HG03025 (cell line): ENCODE data around the gene STX12.
"Not testable (repeated sequence)": the region's sequence is repeated elsewhere in the genome, so short reads cannot be mapped to it uniquely, and the experiment has no call there.

ENCODE experiments used
- ATAC-seq: cut with Tn5 transposase; IDR thresholded peaks from one replicate; pipeline ENCODE4 v1.9.1; 2021; ENCODE audit warnings: mild to moderate bottlenecking, moderate library complexity; ENCODE audit not compliant: unreplicated experiment, low FRiP score

Gene STX12

DNA sequence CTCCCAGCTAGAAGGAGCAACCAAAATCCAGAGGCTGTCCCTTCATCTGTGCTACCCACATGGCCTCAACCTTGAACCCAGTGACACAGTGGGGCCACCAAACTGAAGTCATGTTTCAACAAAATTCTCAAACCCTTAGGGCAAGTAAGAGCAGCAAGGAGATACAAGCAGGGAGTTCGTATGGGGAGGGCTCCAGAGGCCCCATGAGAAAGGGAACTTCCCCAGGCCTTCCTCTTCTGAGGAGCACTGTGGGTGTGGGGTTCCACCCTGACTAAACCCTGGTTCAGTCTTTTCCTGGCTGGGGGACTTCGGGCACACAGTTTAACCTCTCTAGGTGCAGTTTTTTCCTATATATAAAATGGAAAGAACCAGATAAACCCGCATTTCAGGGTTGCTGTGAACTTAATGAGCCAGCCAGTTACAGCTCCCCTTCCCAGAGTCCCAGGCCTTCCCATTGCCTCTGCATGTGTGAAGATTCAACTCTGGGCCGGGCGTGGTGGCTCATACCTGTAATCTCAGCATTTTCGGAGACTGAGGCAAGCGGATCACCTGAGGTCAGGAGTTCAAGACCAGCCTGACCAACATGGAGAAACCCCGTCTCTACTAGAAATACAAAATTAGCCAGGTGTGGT lies 91.4 kb downstream of the STX12 start:
- no peak for ATAC-seq

DNA sequence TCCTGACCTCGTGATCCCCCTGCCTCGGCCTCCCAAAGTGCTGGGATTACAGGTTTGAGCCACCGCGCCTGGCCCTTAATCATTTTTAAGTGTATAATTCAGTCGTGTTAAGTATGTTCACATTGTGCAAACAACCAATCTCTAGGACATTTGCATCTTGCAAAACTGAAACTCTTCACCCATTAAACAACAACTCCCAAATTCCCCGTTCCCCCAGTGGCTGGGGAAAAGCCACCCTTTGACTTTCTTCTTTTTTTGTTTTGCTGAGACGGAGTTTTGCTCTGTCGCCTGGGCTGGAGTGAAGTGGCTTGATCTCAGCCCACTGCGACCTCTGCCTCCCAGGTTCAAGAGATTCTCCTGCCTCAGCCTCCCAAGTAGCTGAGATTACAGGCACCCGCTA lies 92.8 kb downstream of the STX12 start:
- ATAC-seq = no peak

GRCh38 chr1:27868556-27868931 lies 95.5 kb downstream of the STX12 start:
- no peak for ATAC-seq

GRCh38 chr1:27868932-27869718 lies 96.1 kb downstream of the STX12 start:
- no peak for ATAC-seq

DNA sequence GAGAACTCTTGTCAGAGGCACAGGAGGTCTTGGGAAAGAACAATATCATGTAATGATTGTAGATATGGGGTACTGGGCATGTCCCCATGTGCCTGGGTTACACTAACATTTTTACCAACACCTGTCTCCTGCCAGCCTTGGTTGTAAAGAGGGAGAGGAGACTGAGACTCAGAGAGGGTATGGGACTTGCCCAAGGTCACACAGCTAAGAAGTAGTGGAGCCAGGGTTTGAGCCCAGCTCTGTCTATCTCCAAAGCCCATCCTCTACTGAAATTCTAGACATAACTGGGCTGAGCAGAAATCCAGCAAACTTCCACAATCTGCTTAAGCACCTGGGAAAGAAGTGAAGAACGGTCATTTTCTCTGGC lies 96.7 kb downstream of the STX12 start:
- no peak for ATAC-seq

- not testable (repeated sequence) for ATAC-seq
Observed at GRCh38 chr1:27871076-27871475, 98.1 kb downstream of the STX12 start.

DNA sequence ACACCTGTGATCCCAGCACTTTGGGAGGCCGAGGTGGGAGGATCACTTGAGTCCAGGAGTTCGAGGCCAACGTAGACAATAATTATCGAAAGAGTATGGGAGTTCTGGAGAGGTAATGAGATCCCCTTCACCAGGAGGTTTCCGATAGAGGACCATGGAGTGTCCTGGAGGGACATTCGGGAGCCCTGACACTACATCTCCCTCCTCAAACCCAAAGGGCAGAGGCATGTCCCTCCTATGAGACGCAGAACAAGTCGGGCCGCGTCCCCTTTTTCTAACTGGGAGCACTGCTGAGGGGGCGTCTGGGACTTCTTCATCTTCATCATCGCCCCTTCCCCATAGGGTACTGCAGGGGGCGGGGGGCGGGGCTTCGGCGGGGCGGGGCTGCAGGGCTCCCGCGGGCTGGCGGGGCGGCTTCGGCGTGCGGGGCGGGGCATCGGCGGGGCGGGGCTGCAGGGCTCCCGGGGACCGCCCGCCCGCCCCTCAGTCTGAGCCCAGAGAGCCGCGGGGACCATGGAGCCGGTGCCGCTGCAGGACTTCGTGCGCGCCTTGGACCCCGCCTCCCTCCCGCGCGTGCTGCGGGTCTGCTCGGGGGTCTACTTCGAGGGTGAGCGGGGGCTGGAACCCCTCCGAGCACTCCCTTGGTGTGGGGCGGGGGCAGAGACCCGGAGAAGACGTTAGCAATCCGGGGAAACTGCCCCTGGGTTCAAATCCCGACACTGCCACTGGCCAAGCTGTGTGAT lies 99.2 kb downstream of the STX12 start, which contains the start of gene THEMIS2:
Gene THEMIS2 (plus strand): TSS at position 486 of the 743 bp plus-strand sequence. CDS start 28 bp downstream, at position 514.
- no peak for ATAC-seq

- no peak for ATAC-seq
Observed at GRCh38 chr1:27872802-27873551, 100.0 kb downstream of the STX12 start.

DNA sequence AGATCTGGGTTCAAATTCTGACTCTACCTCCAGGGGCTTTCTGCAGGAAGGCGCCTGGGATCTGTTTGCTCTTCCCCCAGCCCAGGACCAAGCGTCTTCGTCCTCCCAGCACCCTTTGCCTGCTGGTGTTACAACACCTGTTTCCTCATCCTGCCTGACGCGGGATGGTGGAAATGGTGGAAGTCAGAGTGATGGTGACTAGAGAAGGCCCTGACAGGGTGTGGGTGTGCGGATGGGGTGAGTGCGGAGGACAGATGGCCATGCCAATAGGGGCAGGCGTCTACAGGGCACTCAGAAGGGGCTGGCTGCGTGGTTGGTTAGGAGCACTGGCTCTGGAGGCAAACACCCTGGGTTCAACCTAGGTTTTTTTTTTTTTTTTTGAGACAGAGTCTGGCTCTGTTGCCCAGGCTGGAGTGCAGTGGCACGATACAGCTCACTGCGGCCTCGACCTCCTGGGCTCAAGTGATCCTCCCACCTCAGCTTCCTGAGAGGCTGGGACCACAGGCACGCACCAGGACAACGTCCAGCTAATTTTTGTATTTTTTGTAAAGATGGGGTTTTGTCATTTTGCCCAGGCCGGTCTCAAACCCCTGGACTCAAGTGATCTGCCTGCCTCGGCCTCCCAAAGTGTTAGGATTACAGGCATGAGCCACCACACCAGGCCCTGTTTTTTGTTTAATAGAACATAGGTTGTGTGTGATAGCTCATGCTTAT lies 100.8 kb downstream of the STX12 start:
- no peak for ATAC-seq
